K562 (cell line): Measurements from ENCODE around the gene MYO1H. TPM values are rescaled to one million over a fixed set of nuclear protein-coding genes. Genes with fewer than 3 reads are reported as not detected.

Source experiments
- ATAC-seq: fragments of 200-7000 bp; cut with Tn5 transposase; 3 replicates; pipeline ENCODE4 v1.9.1; 2020; ENCODE audit warnings: moderate library complexity
- BruUV-seq: library from RNA; stranded (reverse); fragments of 400-500 nt; replicated peaks from 2 replicates; lab custom pipeline; 2021; lab: Mats Ljungman, UMichigan
- CTCF ChIA-PET: fragments of 300-600 bp; formaldehyde crosslinking; extraction: SDS; loops from one replicate; lab custom pipeline; 2021; ENCODE audit warnings: low intra/inter-chr PET ratio; lab: Yijun Ruan, JAX
- POLR2A ChIA-PET: fragments of 300-600, 350-650 bp; sonication (Branson Sonifier 250); formaldehyde crosslinking; extraction: SDS; loops from one replicate; lab custom pipeline; 2021; ENCODE audit warnings: antibody characterized with exemption, inconsistent platforms; lab: Yijun Ruan, JAX
- DNase-seq, 4 experiments: peaks; one replicate each; pipeline versions ENCODE4 v3.0.0 to v3.0.0-alpha.2; 2011 to 2018; ENCODE audit warnings: low spot score in 3 of 4, mixed read lengths in 3 of 4; ENCODE audit errors: extremely low read depth in 1 of 4
- FAIRE-seq: peaks from 2 replicates; lab custom pipeline; 2011; peaks lifted over from hg19 to GRCh38; lab: Jason Lieb, UNC
- H2AFZ ChIP-seq: 2 replicates; pipeline ENCODE4 v1.6.0; 2011; ENCODE audit warnings: low read depth, low read length, control low read depth, inconsistent platforms
- H3K27ac ChIP-seq: fragments of 200-600 bp; 3 replicates; pipeline ENCODE4 v1.8.0; 2011; ENCODE audit warnings: low read depth, mild to moderate bottlenecking, control low read depth, inconsistent platforms, low read length, moderate library complexity, mixed read lengths; ENCODE audit errors: extremely low read depth
- H3K27me3 ChIP-seq, 2 experiments: fragments of 300-600 bp in 1 of 2; 2 replicates in 1 of 2; 3 replicates in 1 of 2; pipeline versions ENCODE4 v1.6.0 to v1.8.0; 2011; ENCODE audit warnings: inconsistent platforms in 2 of 2, low read length in 2 of 2, mild to moderate bottlenecking in 1 of 2, mixed read lengths in 1 of 2, moderate library complexity in 1 of 2; ENCODE audit not compliant: control insufficient read depth in 2 of 2, insufficient read depth in 2 of 2
- H3K36me3 ChIP-seq: fragments of 300-600 bp; 3 replicates; pipeline ENCODE4 v1.8.0; 2011; ENCODE audit warnings: mild to moderate bottlenecking, low read length, inconsistent platforms; ENCODE audit not compliant: control insufficient read depth, insufficient read depth
- H3K4me1 ChIP-seq, 2 experiments: fragments of 200-600 bp in 1 of 2; replicated peaks in 1 of 2; 2 replicates in 1 of 2; 3 replicates in 1 of 2; pipeline versions ENCODE4 v1.5.1 to v1.8.0; 2011; ENCODE audit warnings: inconsistent platforms in 2 of 2, low read length in 2 of 2, mild to moderate bottlenecking in 1 of 2, mixed read lengths in 1 of 2, moderate library complexity in 1 of 2; ENCODE audit not compliant: control insufficient read depth in 2 of 2, insufficient read depth in 2 of 2
- H3K4me2 ChIP-seq: 2 replicates; pipeline ENCODE4 v1.6.1; 2011; ENCODE audit warnings: low read length, control low read depth, inconsistent platforms, mixed read lengths; ENCODE audit not compliant: insufficient read depth
- H3K4me3 ChIP-seq: fragments of 200-600 bp; sonication (generic), shearing (Covaris generic); 2 replicates; pipeline ENCODE4 v1.5.1; 2016; ENCODE audit warnings: control low read depth, inconsistent platforms
- H3K79me2 ChIP-seq: fragments of 200-600 bp; 3 replicates; pipeline ENCODE4 v1.8.0; 2011; ENCODE audit warnings: low read length, inconsistent platforms; ENCODE audit not compliant: control insufficient read depth, insufficient read depth
- H3K9ac ChIP-seq, 2 experiments: 2 replicates each; pipeline versions ENCODE4 v1.6.0 to v1.6.1; 2011; ENCODE audit warnings: low read depth in 2 of 2, low read length in 2 of 2, control low read depth in 1 of 2, inconsistent platforms in 1 of 2, mild to moderate bottlenecking in 1 of 2, mixed read lengths in 1 of 2; ENCODE audit not compliant: insufficient read depth in 1 of 2
- H3K9me1 ChIP-seq: one replicate; pipeline ENCODE4 v1.6.0; 2011; ENCODE audit warnings: inconsistent platforms, mild to moderate bottlenecking, low read length, moderate library complexity; ENCODE audit not compliant: control insufficient read depth, insufficient read depth
- H3K9me3 ChIP-seq: replicated peaks from 2 replicates; pipeline ENCODE4 v1.5.1; 2011; ENCODE audit warnings: low read depth, low read length, inconsistent platforms; ENCODE audit not compliant: control insufficient read depth, insufficient read depth
- H4K20me1 ChIP-seq: replicated peaks from 2 replicates; pipeline ENCODE4 v1.6.1; 2011; ENCODE audit warnings: low read length, inconsistent platforms, mixed read lengths; ENCODE audit not compliant: control insufficient read depth, insufficient read depth
- ARID2 ChIP-seq: fragments of 450-650 bp; IDR thresholded peaks from 2 replicates; pipeline ENCODE4 v1.6.1; 2017; ENCODE audit warnings: antibody characterized with exemption, mild to moderate bottlenecking
- ARID3B ChIP-seq: fragments of 250-450 bp; sonication (Bioruptor Pico); IDR thresholded peaks from 2 replicates; pipeline ENCODE4 v1.4.0; 2020; ENCODE audit warnings: borderline replicate concordance
- CCNT2 ChIP-seq: IDR thresholded peaks from 2 replicates; pipeline ENCODE4 v1.6.1; 2011; ENCODE audit warnings: borderline replicate concordance, low read depth, mild to moderate bottlenecking, moderate library complexity, mixed read lengths, low read length; ENCODE audit not compliant: insufficient read length; ENCODE audit errors: extremely low read depth
- DDX20 ChIP-seq: fragments of 450-650 bp; IDR thresholded peaks from 2 replicates; pipeline ENCODE4 v1.6.1; 2016; ENCODE audit warnings: missing genetic modification characterization, low read depth, mild to moderate bottlenecking, missing compliant biosample characterization, moderate library complexity
- JUND ChIP-seq, 2 experiments: IDR thresholded peaks; 2 replicates in 1 of 2; 3 replicates in 1 of 2; pipeline ENCODE4 v1.6.1; 2011; ENCODE audit warnings: borderline replicate concordance in 2 of 2, low read depth in 2 of 2, low read length in 2 of 2, improper control_type of control experiment in 1 of 2, missing biosample characterization in 1 of 2, missing genetic modification characterization in 1 of 2, missing genetic modification reagents in 1 of 2
- KAT8 ChIP-seq: fragments of 450-650 bp; IDR thresholded peaks from 2 replicates; pipeline ENCODE4 v1.6.1; 2016; ENCODE audit warnings: low read depth, mild to moderate bottlenecking
- NCOR1 ChIP-seq: fragments of 450-650 bp; IDR thresholded peaks from 2 replicates; pipeline ENCODE4 v1.6.1; 2016; ENCODE audit warnings: mild to moderate bottlenecking, moderate library complexity
- PML ChIP-seq: IDR thresholded peaks from 2 replicates; pipeline ENCODE4 v1.6.1; 2012; ENCODE audit warnings: low read length, inconsistent platforms
- RUNX1 ChIP-seq: sonication (generic); IDR thresholded peaks from 2 replicates; pipeline ENCODE4 v1.6.1; 2016; ENCODE audit warnings: antibody characterized with exemption, low read depth
- TRIM24 ChIP-seq, 2 experiments: fragments of 450-650 bp; IDR thresholded peaks; 2 replicates each; pipeline ENCODE4 v1.6.1; 2016
- TRIM28 ChIP-seq: fragments of 450-650 bp; IDR thresholded peaks from 2 replicates; pipeline ENCODE4 v1.6.1; 2017
- ZC3H11A ChIP-seq: IDR thresholded peaks from 2 replicates; pipeline ENCODE4 v1.6.1; 2012; ENCODE audit warnings: low read depth, low read length, improper control_type of control experiment
- ZNF146 ChIP-seq: IDR thresholded peaks from one replicate; pipeline ENCODE4 v1.6.1; 2018; ENCODE audit warnings: missing compliant biosample characterization; ENCODE audit not compliant: unreplicated experiment
- ZNF175 ChIP-seq: fragments of 200-800 bp; sonication (Bioruptor generic); IDR thresholded peaks from 2 replicates; pipeline ENCODE4 v1.6.1; 2016; ENCODE audit warnings: low read depth, mild to moderate bottlenecking, missing genetic modification characterization, missing compliant biosample characterization
- ZNF707 ChIP-seq: fragments of 250-450 bp; sonication (Bioruptor Pico); conservative IDR thresholded peaks from 2 replicates; pipeline ENCODE4 v1.8.0; 2022; ENCODE audit warnings: inconsistent platforms, mild to moderate bottlenecking, moderate library complexity
- ZNF740 ChIP-seq, 3 experiments: fragments of 200-800 bp in 1 of 3; sonication (Bioruptor generic) in 1 of 3; sonication (generic) in 1 of 3; formaldehyde crosslinking in 1 of 3; IDR thresholded peaks; 2 replicates each; pipeline versions ENCODE4 v1.6.1 to v1.8.0; 2016 to 2022; ENCODE audit warnings: mild to moderate bottlenecking in 2 of 3, missing compliant biosample characterization in 2 of 3, missing genetic modification characterization in 2 of 3, missing genetic modification reagents in 1 of 3
- WGBS: fragments of 100-300 bp; shearing (Covaris generic); methylation state at CpG from one replicate; pipeline ENCODE4 v1.1.6; 2016; ENCODE audit warnings: low coverage, mixed read lengths; ENCODE audit not compliant: insufficient coverage; ENCODE audit errors: missing lambda C conversion rate; 5-methylcytosine and 5-hydroxymethylcytosine counted together
- in situ Hi-C: fragments of 300-500 bp; cut with MboI; formaldehyde crosslinking; loops from 4 replicates; pipeline ENCODE4 v1.15.0; 2018; ENCODE audit warnings: inconsistent platforms, mixed read lengths
- intact Hi-C: fragments of 100-400 bp; cut with micrococcal nuclease; formaldehyde crosslinking; loops from 2 replicates; pipeline ENCODE4 v1.14.2; 2022
- polyA plus RNA-seq, 8 experiments: library from polyadenylated mRNA; depleted of rRNA in 4 of 8; stranded (reverse) in 5 of 8; unstranded in 3 of 8; fragments of >200 nt; fragmentation: Nextera tagmentation in 2 of 8; fragmentation: Illumina TruSeq in 1 of 8; extraction: Ambion mirVana in 2 of 8; extraction: Trizol in 1 of 8; gene quantifications; 2 replicates each; pipeline versions ENCODE4 v1.2.1 to v1.2.3, GENCODE V29; 2011 to 2014; ENCODE audit warnings: inconsistent platforms in 1 of 8, missing spikeins in 1 of 8
- total RNA-seq, 7 experiments: library from RNA; depleted of rRNA in 6 of 7; stranded (reverse); fragments of >200 nt in 6 of 7; fragmentation: Illumina TruSeq in 2 of 7; extraction: Trizol in 2 of 7; gene quantifications; 2 replicates each; pipeline versions ENCODE4 v1.2.1 to v1.2.3, GENCODE V29; 2011 to 2021; ENCODE audit warnings: low replicate concordance in 1 of 7

MYO1H gene
- total and polyA plus RNA-seq, 9 of the 15 experiments (the other 6 are each of a cell fraction or from before 2014, with no cell fraction given), result not detected

- ChIA-PET POLR2A (no interaction called here), CTCF (no interaction called here)
- 0 out of 2 replicates have a peak, but pooled peaks cover 4% of the 10 kb centered on the region for H4K20me1 ChIP-seq
- H3K9ac ChIP-seq, result no peak overlapping the region
- TF ChIP-seq ZNF740 (CRISPR knock-in tag; IDR thresholded peaks at IDR 0.05) (no peak), ZNF740 (tag; IDR thresholded peaks at IDR 0.05) (no peak), CCNT2 (no peak), ZNF146 (CRISPR knock-in tag) (no peak), ZNF175 (CRISPR knock-in tag) (no peak), TRIM24 (IDR thresholded peaks at IDR 0.05) (no peak), RUNX1 (no peak), ARID2 (no peak), NCOR1 (no peak), DDX20 (tag) (no peak), ZC3H11A (no peak), PML (no peak), JUND (IDR thresholded peaks at IDR 0.05; ENCODE audit: borderline replicate concordance, low read depth, low read length) (no peak), JUND (tag; IDR thresholded peaks at IDR 0.05; ENCODE audit: borderline replicate concordance, low read depth, low read length) (no peak), ARID3B (CRISPR knock-in tag) (no peak), ZNF707 (no peak), TRIM28 (no peak), KAT8 (no peak)
- DNase-seq (no peak), FAIRE-seq (no peak), ATAC-seq (no peak)
- WGBS, result 2% methylated on average over 6 of the region's 9 CpGs
- no peaks in the 10 kb centered on the region for H3K9me3 ChIP-seq
- H3K36me3 ChIP-seq, result no peaks in the 10 kb centered on the region
- H3K27ac ChIP-seq, result no peak overlapping the region
- no peaks in the 10 kb centered on the region for H3K79me2 ChIP-seq
- in situ Hi-C loops (no loop called here), intact Hi-C loops (no loop called here)
- H3K4me1 ChIP-seq, result peaks cover 5 to 13% of the 10 kb centered on the region in 2 experiments; a peak in 3 of 5 replicates
- H3K4me2 ChIP-seq, result no peak overlapping the region
- no TSS peak for BruUV-seq
- H3K4me3 ChIP-seq, result no peak overlapping the region
- peaks cover 46 to 58% of the 10 kb centered on the region in 2 experiments for H3K27me3 ChIP-seq
- no peak overlapping the region for H2AFZ ChIP-seq
- H3K9me1 ChIP-seq, result no peaks in the 10 kb centered on the region
These were observed 40.6 kb upstream of the MYO1H start for GRCh38 chr12:109307051-109307450.
